ENCODE data around the gene CLP1.

The CLP1 gene

DNA sequence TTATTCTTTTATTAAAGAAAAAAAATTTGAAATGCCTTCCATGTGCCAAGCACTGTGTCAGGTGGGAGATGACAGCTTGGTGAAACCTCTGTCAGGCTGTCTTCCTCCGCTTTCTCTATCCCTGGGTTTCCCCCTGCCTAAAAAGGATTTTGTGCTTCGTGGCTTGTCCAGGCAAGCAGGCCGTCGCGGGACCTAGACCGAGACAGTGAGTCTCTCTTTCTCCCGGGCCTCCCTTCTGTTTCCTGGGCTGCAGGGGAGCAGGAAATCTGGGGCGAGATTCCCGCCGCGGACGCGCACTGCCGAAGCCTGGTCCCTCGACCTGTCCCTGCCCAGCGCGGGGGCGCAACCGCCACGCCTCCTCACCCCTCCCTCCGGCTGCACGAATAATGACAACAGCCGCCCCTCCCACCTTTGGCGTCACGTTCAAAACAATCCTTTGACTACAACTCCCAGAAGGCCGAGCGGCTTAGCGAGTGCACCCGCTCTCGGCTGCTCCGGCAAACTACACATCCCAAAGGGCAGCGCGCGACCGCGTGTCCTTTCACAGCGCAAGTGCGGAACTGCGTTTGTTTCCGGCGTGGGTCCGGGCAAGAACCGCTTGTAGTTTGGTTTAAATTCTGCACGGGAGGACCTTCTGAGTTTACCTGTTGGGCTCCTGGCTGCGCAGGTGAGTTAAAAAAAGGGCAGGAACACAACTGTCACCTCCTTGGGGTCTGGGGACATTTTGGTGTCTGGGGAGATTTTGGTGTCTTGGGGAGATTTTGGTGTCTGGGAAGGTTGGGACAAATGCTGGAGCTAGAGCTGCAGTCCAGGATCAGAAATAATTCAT lies at the start of gene CLP1:
CLP1 (plus strand) TSS at position 569 of the 829 bp plus-strand sequence. CDS start 1,715 bp downstream, outside the sequence.
- peak; percentile 95 to 99 (median 98) for DNase-seq (ENCODE audit: low read depth in 3 of 3)

DNA sequence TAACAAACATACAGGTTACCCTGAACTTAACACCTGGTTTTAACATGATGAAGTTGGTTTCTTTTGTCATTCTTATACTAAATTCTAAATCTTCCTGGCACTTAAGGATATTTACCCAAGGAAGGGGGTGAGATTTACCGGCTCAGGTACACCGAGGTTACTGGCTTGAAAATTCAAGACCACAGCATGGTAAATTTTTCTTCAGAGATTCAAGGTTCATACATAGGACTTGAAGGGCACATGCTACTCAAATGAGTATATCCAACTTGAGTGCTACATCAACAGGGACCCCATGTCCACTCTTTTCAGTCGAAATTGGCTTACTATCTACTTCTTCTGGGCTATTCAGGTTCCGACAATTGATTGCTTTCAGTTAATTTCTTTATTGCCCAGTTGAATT lies 47.4 kb upstream of the CLP1 start:
- no peak for DNase-seq (ENCODE audit: low read depth in 3 of 3)

DNA sequence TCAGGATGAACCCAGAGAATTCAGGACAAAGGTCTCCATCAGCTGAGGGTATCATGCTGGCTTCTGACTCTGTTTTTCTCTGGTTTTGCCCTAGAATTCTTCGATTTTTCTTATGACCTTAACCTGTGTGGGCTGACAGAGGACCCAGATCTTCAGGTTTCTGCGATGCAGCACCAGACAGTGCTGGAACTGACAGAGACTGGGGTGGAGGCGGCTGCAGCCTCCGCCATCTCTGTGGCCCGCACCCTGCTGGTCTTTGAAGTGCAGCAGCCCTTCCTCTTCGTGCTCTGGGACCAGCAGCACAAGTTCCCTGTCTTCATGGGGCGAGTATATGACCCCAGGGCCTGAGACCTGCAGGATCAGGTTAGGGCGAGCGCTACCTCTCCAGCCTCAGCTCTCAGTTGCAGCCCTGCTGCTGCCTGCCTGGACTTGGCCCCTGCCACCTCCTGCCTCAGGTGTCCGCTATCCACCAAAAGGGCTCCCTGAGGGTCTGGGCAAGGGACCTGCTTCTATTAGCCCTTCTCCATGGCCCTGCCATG lies 43.3 kb upstream of the CLP1 start:
- DNase-seq (ENCODE audit: low read depth in 3 of 3): no peak

DNA sequence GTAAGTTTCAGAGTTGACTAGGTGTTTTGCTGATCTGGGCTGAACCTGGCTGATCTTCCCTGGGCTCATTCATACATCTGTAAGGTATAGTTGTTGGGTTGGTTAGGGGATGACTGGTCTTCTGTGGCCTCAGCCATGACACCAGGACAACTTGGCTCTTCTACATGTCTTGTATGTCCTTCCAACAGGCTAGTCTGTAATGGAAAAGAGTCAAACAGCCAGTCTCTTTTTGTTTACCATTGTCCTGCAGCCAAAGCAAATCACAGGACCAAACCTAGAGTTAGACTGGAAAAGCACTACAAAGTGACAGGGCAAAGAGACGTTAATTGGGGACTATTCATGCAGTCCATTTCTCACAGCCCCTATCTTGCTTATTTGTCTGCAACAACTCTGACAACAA lies 42.3 kb upstream of the CLP1 start:
- no peak for DNase-seq (ENCODE audit: low read depth in 3 of 3)

DNA sequence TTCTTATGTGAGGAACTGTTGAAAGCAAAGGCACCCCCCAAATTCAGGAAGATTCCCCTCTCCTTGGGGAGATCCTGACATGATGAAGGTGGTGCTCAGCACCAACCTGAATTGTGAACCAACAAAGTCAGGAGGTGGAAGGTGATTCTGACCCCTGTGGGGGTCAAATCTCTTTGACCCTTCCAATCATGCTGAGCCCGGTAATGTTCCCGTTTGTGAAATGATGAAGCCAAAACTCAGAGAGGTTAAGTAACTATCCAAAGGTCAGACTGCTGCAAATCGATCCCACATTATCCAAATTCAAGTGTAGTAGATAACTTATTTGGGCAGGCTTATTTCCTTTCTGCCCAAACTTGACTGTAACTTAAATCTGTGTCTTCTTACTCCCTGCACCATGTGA lies 41.0 kb upstream of the CLP1 start:
- DNase-seq (ENCODE audit: low read depth in 3 of 3): no peak

DNA sequence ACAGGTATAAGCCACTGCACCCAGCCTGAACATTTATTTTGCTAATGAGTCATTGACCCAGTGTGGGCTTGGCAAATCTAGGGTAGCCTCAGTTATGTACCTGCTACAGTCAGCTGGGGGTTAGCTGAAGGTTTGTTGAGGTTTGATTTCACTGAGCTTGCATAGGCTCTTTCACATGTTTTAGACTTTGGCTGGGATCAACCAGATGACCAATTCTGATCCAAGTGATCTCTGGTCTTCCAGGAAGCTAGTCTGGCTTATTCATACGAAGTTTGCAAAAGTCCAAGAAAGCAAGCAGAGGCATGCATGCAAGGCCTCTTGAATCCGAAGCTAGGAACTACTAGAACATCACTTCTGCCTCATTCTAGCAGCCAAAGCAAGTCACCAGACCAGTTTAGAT lies 39.1 kb upstream of the CLP1 start:
- no peak for DNase-seq (ENCODE audit: low read depth in 3 of 3)

DNA sequence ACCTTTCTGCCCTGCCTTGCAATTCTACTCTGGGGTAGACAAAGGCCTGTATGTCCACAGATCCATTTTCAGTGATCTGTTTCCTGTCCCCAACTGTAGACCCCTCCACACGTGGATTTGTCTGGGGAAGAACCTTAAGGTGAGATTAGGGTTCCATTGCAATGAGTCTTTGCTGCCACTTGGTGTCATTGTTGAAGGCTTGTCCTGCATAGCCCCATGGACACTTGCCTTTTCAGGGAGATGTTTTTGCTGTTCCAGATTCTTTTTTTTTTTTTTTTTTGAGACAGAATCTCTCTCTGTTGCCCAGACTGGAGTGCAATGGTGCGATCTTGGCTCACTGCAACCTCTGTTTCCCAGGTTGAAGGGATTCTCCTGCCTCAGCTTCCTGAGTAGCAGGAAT lies 38.2 kb upstream of the CLP1 start:
- no peak for DNase-seq (ENCODE audit: low read depth in 3 of 3)

DNA sequence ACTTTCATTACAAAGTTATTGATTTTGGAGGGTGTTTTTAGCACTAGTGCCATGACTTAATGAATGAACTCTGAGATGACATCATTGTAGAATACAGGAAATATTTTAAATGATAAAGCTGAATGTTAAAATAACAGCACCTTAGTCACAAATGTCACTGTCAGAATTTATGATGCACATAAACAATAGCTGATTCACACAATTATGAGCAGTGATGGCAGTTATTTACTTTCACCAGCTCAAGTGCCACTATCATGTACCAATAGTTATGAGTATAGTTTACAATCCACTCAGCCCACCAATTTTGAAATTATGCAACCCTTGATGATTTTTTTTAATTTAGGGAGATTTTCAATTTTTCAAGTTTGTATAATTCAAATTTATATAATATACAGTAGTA lies 37.1 kb upstream of the CLP1 start:
- DNase-seq (ENCODE audit: low read depth in 3 of 3): no peak

DNA sequence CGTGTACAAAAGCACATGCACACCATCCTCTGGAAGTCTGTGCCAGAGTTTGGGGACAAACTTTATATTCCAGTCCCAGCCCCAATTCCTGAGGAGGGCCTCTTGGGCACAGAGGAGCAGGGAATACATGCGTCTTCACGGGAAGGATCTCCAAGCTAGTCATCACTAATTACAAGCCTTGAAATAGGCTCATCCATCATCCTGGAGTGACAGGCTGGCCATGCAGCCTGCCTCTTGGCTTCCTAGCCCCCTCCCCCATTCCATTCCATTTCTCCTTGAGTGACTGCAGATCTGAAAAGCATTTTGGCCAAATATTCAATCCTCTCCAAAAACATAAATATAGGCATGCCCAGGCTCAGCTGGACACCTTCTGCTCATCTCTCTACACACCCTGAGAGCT lies 35.3 kb upstream of the CLP1 start:
- DNase-seq (ENCODE audit: low read depth in 3 of 3): no peak

DNA sequence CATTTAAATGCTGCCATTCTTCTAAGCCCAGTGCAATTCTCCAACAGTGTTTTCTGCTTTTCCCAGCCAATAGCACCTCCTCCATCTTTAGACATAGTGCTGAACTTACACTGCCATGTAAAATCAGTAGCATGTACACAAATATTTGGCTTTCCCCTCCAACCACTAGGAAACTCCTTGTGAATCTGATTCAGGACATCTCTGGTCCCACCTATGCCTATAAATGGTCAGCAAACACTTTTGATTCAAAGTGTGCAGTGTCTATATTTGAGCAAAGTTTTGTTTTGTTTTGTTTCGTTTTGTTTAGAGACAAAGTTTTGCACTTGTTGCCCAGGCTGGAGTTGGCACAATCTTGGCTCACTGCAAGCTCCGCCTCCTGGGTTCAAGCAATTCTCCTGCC lies 32.7 kb upstream of the CLP1 start:
- DNase-seq (ENCODE audit: low read depth in 3 of 3): no peak

DNA sequence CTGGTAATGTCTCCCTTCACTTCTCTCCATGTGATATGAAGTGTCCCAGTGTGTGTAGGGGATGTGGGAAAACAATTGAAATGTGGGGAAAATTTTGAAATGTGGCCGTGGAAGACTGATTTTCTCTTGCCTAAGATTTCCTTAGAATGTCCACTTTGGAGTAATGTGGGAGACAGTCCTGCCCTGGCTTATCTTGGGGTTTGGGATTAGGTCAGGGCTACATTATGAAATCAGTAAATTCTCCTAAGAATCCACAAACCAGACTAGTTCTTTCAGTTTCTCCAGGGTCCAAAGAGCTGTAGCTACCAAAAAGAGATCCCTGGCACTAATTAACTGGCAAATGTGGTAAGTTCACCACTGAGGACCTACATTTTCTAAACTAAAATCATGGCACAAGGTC lies 30.7 kb upstream of the CLP1 start:
- no peak for DNase-seq (ENCODE audit: low read depth in 3 of 3)

DNA sequence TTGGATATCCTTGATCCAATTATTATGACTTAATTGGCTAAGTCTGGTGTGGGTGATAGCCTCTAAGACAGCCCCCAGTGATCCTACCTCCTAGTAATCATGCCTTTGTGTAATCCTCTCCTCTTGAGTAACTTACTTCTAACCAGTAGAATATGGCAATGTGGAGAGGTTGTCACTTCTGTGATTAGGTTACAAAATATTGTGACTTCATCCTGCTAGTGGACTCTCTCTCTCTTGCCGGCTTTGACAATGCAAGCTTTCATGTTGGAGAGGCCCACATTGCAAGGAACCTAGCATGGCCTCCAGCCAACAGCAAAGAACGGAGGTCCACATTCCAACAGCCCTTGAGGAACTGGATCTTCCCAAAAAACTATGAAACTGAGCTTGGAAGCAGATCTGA lies 27.4 kb upstream of the CLP1 start:
- no peak for DNase-seq (ENCODE audit: low read depth in 3 of 3)

DNA sequence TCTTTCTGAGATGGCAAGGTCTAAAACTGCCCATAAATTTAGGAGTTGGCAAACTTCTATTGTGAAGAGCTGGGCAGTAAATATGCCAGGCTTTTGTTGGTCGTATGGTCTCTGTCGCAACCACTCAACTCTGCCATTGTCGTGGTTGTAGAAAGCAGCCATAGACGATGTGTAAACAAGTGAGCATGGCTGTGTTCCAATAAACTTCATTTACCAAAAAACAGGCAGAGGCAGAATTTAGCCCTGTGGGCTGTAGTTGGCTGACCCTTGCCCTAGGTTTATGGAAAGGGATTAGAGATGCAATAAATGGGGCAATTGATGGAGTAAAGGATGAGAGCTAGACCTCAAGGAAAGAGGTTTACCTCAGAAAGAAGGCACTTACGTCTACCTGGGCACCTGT lies 25.4 kb upstream of the CLP1 start:
- no peak for DNase-seq (ENCODE audit: low read depth in 3 of 3)

DNA sequence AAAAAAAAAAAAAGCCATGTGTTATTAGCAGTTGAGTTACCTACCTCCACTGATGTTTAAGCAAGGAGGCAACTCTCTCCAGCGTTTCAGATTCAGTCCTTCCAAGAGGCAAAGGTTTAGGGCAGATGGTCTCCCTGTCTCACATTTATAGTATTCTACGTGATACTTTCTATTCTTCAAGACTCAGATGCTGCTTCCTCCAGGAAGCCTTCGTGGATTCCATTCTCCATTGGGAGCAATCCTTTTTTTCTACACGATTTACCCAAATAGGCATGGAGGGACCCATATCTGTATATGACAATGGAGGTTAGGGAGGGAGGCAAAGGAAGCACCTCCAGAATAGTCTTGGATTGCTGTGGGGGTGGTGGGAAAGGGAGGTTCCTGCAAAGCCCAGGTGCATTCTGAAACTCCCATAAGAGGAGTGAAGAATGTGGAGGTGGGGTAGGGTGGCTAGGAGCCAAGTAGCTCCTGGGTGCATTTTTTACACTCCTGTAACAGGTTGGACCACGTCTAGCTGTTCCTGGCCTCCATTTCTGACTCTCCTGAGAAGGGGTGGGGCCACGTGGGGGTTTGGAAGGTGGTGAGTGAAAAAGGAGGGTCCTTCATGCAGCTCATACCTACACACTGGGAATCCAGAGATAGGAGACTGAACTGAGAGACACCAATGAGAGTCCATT lies 24.0 kb upstream of the CLP1 start:
- no peak for DNase-seq (ENCODE audit: low read depth in 3 of 3)

DNA sequence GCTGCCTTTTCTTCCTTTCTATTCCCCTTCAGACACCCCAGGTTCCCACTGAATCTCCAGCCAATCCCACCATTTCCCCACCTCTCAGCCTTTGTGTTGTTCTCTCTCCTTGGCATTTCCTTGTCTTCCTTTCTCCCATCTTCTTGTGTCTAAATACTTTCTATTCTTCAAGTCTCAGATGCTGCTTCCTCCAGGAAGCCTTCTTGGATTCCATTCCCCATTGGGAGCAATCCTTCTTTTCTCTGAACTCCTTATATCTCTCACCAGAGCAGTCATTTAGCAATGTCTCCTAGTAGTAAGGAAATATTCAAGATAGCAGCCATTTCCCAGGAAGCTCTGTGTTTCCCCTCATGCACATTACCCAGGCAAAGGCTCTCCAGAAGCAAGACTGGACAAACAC lies 23.3 kb upstream of the CLP1 start:
- no peak for DNase-seq (ENCODE audit: low read depth in 3 of 3)

DNA sequence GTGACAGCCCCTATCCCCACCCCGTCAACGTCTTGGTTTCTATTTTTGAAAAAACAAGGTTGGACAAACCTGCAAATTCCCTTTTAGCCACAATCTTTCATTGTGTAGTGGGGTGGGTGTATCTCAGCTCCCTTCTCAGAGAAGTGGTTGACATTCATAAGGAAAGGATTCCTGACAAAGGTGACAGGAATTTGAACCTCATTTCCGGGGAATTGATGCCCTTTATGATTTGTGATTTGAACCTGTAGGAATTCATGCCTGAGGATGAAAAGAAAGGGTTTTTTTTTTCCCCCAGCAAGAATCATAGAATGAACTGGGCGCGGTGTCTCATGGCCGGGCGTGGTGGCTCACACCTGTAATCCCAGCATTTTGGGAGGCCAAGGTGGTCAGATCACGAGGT lies 22.3 kb upstream of the CLP1 start:
- no peak for DNase-seq (ENCODE audit: low read depth in 3 of 3)

DNA sequence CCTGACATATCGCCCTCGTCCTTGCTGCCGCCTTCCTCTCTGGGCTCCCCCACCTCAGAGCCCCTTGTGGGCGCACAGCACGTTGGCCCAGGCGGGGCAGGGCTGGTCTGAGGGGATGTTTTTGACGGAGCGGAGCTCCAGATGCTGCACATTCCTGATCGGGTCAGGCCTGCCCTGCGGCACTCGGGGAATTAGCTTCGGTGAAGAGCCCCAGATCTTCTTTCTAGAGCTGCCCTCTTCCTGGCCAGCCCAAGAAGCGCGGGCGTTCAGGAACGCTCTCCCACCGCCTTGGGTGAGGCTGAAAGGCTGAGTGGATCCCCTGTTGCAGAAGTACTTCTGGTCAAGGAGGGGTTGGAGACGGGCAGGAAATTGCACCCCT lies 19.9 kb upstream of the CLP1 start:
- no peak for DNase-seq (ENCODE audit: low read depth in 3 of 3)

DNA sequence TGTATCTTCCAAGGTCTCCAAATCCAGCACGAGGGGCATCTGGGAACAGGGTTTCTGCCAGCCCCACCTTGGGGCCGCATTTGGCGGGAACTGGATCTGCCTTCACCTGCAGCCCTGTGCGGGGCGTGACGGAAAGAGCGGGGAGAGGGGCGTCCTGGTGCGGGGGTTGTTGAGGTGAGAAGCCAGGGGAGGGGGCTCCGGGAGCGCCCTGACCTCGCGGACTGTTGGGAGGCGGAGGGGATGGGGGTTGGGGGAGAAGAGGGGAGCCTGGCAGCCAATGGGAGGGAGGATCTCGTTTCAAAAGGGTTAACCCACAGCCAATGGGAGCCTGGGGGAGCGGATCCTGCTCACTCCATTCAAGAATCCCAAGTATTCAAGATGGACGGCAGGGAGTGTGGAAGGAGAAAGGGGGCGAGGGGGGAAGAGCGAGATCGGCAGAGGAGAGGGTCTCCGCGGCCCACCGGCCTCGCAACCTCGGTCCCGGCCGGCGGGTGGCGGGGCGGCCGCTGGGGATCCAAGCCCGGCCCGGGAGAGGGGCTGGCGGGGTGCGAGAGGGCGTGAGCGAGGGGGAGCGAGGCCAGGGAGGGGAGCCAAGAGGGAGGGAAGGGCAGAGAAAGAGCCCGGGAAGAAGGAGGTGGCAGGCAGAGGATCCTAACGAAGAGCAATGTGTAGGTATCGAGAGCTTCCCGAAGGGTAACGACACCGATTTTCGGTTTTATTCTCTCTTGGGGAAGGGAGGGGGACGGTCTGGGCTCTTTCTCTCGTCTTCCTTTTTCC lies 19.4 kb upstream of the CLP1 start:
- DNase-seq (ENCODE audit: low read depth in 3 of 3): no peak

DNA sequence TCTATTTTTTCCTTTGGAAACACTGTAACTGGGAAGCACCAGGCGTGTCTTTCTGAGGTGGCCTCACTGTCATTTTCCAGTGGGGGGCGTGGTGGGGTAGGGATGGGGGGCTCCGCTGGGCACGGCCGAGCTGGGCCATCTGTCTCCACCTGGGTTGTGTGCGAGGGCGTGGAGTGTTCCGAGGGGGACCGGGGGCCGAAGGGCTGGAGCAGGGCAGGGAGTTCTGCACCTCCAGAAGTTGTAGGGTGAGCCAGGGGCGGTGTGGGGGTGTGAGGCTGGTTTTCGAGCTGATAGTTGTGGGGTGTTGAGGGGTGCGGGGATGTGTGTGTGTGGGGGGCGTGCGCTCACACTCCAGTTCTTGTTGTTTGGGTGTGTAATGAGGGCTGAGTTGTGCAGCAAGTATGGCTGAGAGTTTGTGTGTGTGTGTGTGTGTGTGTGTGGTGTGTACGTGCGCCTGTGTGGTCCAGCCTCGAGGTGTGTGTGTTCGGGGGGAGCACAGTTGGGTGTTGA lies 18.7 kb upstream of the CLP1 start:
- no peak for DNase-seq (ENCODE audit: low read depth in 3 of 3)

DNA sequence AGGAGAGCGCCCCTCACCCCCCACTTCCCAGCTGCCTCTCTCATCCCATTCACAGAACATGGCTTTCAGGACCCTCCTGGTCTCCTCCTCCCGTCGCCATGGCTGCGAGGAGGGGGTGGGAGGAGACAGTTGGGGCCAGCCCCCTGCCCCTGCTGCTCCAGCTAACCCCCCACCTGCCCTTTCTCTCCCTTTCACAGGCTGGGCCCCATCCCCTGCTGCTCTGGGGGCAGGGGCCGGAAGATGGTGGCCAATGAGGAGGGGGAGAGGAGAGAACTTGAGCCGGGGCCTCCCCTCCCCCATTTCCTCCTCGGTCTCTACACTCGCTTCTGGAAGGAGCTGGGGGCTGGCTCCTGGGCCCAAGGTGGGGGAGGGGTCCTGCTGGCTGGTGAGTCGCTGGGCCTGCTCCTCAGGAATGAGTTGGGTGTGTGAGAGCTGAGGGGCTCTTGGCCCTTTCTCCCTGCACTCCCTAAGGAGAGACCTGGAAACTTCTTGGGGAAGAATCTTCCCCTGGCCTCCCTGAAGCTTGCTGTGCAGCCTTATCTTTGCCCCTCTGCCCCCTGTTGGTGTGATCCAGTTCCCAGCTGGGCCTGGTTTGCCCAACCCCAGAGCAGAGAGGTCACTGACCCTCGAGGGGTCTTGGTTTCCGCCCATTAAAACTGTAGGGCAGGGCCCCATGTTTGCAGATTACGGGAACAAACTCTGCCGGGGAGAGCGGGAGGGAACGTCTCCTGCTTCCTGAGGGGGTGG lies 18.1 kb upstream of the CLP1 start:
- no peak for DNase-seq (ENCODE audit: low read depth in 3 of 3)

DNA sequence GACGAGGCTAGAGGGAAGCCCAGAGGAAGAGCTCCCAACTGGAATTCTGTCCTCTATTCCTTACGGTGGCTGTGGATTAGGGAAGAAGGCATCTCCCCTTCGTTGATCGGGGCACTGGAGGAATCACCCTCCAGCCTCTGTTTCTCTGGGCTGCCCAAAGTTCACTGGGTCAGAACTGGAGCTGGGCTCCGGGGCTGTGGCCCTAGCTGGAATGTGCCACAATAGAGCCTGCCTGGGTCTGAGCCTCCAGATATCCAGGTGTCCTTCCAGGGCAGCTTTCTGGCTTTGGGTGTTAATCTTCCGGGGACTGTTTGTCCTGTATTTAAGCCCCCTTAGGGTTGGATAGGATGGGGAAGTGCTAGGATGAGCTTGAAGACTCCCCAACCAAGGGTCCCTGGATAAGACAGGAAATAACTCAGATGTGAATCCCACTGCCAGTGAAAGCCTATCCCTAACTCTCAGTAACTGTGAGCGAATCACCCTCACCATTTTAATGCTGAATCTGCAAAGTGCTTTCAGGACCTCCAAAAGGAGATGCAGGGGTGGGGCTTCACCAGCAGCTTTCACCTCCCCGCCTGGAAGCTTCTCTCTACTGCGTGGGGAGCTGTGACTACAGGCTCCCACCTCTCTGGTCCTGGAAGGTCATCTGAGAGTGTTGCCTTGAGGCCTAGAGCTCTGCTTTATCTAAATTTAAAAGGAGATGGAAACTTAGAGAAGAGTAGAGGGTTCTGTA lies 17.3 kb upstream of the CLP1 start:
- DNase-seq (ENCODE audit: low read depth in 3 of 3): no peak
